ENCODE data around the gene RALGAPB. TPM values are rescaled to one million over a fixed set of nuclear protein-coding genes. Genes with fewer than 3 reads are reported as not detected.

The RALGAPB gene
- total RNA-seq, 4 donors from 2014 or later: 54.7 to 69.2 (median 61.1) TPM

DNA sequence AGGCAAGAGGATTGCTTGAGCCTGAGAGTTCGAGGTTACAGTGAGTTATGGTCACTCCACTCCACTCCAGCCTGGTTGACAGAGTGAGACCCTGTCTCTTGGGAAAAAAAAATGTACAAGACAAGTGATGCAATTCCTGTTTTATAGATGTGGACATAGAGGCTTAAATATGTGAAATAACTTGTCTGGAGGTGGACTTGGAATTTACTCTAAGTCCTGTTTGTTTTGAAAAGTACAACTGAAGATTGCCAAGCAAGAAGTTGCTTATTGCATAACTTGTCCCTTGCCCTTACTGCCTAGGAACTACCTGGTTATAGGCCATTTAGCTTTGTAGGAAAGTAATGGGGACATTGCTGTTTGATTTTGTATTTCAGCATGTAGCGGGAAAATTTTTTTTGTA is 82.3 kb downstream of the RALGAPB start:
- no peak for DNase-seq
- H3K36me3 ChIP-seq: peaks cover 0 to 96% (median 10%) of the 10 kb centered on the region in 3 donors

GRCh38 chr20:38555395-38555794 is 82.8 kb downstream of the RALGAPB start:
- Histone ChIP-seq H3K4me3 (no peak overlapping the region), H3K4me1 (no peaks in the 10 kb centered on the region), H3K9me3 (no peaks in the 10 kb centered on the region), H3K27me3 (no peaks in the 10 kb centered on the region), H3K27ac (no peak overlapping the region), H3K36me3 (peaks cover 0 to 96% (median 10%) of the 10 kb centered on the region in 3 donors)
- TF ChIP-seq POLR2A (IDR thresholded peaks at IDR 0.05): no peak
- TF ChIP-seq, protein P1, sequence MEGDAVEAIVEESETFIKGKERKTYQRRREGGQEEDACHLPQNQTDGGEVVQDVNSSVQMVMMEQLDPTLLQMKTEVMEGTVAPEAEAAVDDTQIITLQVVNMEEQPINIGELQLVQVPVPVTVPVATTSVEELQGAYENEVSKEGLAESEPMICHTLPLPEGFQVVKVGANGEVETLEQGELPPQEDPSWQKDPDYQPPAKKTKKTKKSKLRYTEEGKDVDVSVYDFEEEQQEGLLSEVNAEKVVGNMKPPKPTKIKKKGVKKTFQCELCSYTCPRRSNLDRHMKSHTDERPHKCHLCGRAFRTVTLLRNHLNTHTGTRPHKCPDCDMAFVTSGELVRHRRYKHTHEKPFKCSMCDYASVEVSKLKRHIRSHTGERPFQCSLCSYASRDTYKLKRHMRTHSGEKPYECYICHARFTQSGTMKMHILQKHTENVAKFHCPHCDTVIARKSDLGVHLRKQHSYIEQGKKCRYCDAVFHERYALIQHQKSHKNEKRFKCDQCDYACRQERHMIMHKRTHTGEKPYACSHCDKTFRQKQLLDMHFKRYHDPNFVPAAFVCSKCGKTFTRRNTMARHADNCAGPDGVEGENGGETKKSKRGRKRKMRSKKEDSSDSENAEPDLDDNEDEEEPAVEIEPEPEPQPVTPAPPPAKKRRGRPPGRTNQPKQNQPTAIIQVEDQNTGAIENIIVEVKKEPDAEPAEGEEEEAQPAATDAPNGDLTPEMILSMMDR (IDR thresholded peaks at IDR 0.05): no peak
- DNase-seq: no peak

More for the DNA sequence above, 82.3 kb downstream of the RALGAPB start:
- no peak overlapping the region for H3K4me3 ChIP-seq
- TF ChIP-seq, protein P1 (IDR thresholded peaks at IDR 0.05): no peak
- no peak for TF ChIP-seq POLR2A (IDR thresholded peaks at IDR 0.05)
- H3K27me3 ChIP-seq: no peaks in the 10 kb centered on the region
- H3K9me3 ChIP-seq: no peaks in the 10 kb centered on the region
- H3K27ac ChIP-seq: no peak overlapping the region
- no peaks in the 10 kb centered on the region for H3K4me1 ChIP-seq

DNA sequence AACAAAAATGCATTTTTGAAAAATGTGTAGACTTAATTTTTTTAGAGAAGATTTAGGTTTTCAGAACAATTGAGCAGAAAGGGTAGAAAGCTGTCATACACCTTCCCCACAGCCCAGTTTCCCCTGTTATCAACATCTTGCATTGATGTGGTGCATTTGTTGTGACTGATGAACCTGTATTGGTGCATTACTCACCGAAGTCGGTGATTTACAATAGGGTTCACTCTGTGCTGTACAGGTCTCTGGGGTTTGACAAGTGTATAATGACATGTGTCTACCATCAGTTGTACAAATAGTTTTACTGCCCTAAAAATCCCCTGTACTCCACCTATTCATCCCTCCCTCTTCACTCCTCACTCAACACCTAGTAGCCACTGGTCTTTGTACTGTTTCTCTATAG is 84.5 kb downstream of the RALGAPB start:
- peaks cover 0 to 89% (median 10%) of the 10 kb centered on the region in 3 donors for H3K36me3 ChIP-seq

GRCh38 chr20:38558596-38559360 is 86.1 kb downstream of the RALGAPB start:
- H3K27ac ChIP-seq: no peak overlapping the region
- H3K36me3 ChIP-seq: peaks cover 0 to 89% (median 5%) of the 10 kb centered on the region in 3 donors
- H3K4me1 ChIP-seq: no peaks in the 10 kb centered on the region
- H3K4me3 ChIP-seq: no peak overlapping the region
- H3K9me3 ChIP-seq: no peaks in the 10 kb centered on the region
- no peaks in the 10 kb centered on the region for H3K27me3 ChIP-seq
- TF ChIP-seq POLR2A (IDR thresholded peaks at IDR 0.05): no peak
- TF ChIP-seq, protein P1 (IDR thresholded peaks at IDR 0.05): no peak
- DNase-seq: no peak

More for the DNA sequence above, 84.5 kb downstream of the RALGAPB start:
- H3K4me1 ChIP-seq: no peaks in the 10 kb centered on the region
- H3K27me3 ChIP-seq: no peaks in the 10 kb centered on the region
- TF ChIP-seq, protein P1 (IDR thresholded peaks at IDR 0.05): no peak
- TF ChIP-seq POLR2A (IDR thresholded peaks at IDR 0.05): no peak
- no peak overlapping the region for H3K4me3 ChIP-seq
- no peak for DNase-seq
- no peaks in the 10 kb centered on the region for H3K9me3 ChIP-seq
- H3K27ac ChIP-seq: no peak overlapping the region

DNA sequence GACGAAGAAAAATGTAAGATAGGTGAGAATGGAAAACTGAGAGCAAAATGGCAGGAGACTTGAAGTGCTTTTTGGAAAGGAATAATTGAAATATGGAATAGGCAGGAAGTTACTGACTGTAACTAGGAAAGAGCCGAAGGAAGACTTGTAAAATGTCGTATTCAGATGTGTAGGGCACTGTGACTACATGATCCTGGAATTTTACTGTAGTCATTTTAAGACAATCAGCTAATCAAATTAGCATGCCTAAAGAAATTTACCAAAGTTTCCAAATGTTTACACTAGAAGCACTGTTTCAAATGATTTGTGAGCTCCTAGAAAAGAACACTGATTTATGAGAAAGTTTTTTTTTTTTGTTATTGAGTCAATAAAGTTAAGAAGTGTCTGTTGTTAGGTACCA is 87.1 kb downstream of the RALGAPB start:
- Histone ChIP-seq H3K4me3 (no peak overlapping the region), H3K27ac (no peak overlapping the region), H3K4me1 (no peaks in the 10 kb centered on the region), H3K27me3 (no peaks in the 10 kb centered on the region), H3K36me3 (peaks cover 0 to 89% (median 0%) of the 10 kb centered on the region in 3 donors), H3K9me3 (no peaks in the 10 kb centered on the region)
- TF ChIP-seq POLR2A (IDR thresholded peaks at IDR 0.05): no peak
- TF ChIP-seq, protein P1 (IDR thresholded peaks at IDR 0.05): no peak
- no peak for DNase-seq
